ENCODE measurements around the gene HS6ST2.
"Not testable (repeated sequence)": the region's sequence is repeated elsewhere in the genome, so short reads cannot be mapped to it uniquely, and the experiment has no call there.

HS6ST2 gene

DNA sequence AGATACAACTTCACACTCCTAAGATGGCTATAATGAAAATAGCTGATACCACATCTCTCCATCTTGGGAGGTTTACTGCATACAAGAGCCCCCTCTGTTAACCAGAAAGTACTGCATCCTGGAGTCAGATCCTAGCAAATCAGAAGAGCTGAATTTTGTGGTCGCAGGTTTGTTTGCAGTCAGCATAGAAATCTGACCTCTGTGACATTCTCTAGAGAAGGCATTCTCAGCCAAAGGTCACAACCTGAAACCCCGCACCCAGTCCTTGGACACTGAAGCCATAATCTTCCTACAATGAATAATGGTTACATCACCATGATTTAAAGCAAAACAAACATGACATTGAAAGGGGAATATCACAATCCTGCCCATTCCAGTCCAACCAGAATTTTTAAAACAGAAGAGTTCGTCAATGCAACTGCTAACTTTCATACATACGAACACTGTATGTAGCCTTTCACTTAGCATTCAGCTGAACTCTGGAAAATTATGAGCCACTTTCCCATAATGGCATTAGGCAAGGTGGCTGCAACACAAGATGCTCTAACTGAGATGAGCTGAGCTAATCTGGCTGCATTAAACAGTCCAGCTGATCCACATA is 17.6 kb downstream of the HS6ST2 start:
- DNase-seq (ENCODE audit: low read depth), result no peak

DNA sequence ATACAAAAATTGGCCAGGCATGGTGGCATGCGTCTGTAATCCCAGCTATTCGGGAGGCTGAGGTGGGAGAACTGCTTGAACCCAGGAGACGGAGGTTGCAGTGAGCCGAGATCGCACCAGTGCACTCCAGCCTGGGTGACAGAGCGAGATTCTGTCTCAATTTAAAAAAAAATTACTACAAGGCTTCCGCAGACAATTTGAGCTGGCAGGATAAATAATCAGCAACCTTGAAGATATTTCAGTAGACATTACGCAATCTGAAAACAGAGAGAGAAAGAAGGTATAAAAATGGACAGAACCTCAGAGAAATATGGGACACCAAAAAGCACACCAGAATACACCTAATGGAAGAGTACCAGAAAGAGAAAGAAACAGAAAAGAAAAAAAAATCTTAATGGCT is 25.3 kb downstream of the HS6ST2 start:
- DNase-seq (ENCODE audit: low read depth), result no peak

- no peak for DNase-seq (ENCODE audit: low read depth)
Observed at GRCh38 chrX:132924426-132924825, 34.0 kb downstream of the HS6ST2 start.

GRCh38 chrX:132918523-132918922 is 39.9 kb downstream of the HS6ST2 start:
- no peak for DNase-seq (ENCODE audit: low read depth)

DNA sequence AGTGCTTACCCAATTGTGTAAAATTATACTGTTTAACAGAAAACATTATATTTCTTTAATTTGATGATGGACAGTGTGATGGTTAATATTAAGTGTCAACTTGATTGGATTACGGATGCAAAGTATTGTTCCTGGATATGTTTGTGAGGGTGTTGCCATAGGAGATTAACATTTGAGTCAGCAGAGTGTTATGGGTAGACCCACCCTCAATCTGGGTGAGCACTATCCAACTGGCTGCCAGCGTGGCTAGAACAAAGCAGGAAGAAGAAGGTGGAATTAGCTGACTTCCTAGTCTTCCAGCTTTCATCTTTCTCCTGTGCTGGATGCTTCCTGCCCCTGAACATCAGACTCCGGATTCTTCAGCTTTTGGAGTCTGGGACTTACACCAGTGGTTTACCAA is 42.1 kb downstream of the HS6ST2 start:
- DNase-seq (ENCODE audit: low read depth), result no peak

DNA sequence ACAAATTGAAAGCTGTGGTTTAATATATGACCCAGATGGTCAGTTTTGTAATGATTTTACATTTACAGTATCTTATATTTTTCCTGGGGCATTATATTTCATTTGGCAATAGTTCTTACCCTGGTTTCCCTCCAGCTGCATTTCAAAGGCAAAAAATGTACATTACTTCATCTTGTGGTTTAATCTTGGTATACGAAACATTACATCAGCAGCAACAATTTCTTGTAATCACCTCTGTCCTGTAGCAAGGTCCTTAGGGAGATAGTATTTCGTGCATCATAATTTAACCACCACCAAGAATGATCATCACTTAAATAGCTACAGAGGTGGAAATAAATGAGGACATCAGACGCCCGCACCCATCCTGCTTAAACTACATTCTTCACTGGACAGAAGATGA is 48.8 kb downstream of the HS6ST2 start:
- DNase-seq (ENCODE audit: low read depth), result no peak

GRCh38 chrX:132908891-132909290 is 49.5 kb downstream of the HS6ST2 start:
- no peak for DNase-seq (ENCODE audit: low read depth)

DNA sequence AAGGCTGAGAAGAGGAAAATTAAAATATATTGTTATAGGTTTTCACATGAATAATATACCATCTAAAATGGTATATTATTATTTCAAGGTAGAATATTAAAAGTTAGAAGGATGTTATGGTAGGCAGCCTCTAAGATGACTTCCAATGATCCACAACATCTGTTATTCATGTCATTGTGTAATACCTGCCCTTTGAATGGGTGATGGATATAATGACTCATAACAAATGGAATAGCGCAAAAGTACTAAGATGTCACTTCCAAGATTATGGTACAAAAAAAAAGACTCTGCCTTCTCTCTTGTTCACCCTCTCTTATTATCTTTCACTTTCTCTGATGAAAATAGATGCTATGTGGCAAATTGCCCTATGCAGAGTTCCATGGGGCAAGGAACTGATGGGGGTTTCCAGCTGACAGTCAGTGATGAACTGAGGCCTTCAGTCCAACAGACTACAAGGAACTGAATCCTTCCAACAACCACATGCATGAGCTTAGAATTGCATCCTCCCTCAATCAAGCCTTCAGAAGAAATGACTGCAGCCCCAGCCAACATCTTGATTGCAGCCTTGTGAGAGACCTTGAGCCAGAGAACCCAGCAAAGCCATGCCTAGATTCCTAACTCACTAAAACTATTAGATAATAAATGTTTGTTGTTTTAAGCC is 57.7 kb downstream of the HS6ST2 start:
- no peak for DNase-seq (ENCODE audit: low read depth)

GRCh38 chrX:132887569-132887968 is 70.9 kb downstream of the HS6ST2 start:
- DNase-seq (ENCODE audit: low read depth), result no peak

DNA sequence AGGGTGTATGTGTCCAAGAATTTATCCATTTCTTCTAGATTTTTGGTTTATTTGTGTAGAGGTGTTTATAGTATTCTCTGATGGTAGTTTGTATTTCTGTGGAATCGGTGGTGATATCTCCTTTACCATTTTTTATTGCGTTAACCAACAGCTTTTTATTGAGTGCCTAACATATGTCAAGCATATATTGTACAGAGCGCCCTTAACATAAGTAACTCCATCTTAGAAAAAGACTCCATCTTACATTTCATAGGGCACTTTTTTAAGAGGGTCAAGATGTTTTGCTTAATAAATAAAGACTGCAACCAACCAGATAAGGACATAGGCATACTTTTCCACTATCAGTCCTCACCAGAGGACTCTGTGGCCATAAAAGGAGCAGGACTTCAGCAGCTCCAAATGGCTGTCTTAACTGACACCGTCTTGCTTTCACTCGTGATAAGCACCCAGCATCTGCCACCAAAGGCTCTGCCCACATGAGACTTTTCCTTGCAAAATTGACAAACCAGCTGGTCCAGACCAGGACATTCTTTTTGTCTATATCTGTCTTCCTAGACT is 75.0 kb downstream of the HS6ST2 start:
- no peak for DNase-seq (ENCODE audit: low read depth)

DNA sequence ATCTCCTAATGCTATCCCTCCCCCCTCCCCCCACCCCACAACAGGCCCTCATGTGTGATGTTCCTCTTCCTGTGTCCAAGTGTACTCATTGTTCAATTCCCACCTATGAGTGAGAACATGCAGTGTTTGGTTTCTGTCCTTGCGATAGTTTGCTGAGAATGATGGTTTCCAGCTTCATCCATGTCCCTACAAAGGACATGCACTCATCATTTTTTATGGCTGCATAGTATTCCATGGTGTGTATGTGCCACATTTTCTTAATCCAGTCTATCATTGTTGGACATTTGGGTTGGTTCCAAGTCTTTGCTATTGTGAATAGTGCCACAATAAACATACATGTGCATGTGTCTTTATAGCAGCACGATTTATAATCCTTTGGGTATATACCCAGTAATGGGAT is 77.7 kb downstream of the HS6ST2 start:
- not testable (repeated sequence) for DNase-seq (ENCODE audit: low read depth)

GRCh38 chrX:132877954-132878536 is 80.4 kb downstream of the HS6ST2 start:
- DNase-seq (ENCODE audit: low read depth), result no peak

- no peak for DNase-seq (ENCODE audit: low read depth)
Observed at GRCh38 chrX:132876523-132877338, 81.7 kb downstream of the HS6ST2 start.

GRCh38 chrX:132875650-132876522 is 82.5 kb downstream of the HS6ST2 start:
- DNase-seq (ENCODE audit: low read depth), result no peak

DNA sequence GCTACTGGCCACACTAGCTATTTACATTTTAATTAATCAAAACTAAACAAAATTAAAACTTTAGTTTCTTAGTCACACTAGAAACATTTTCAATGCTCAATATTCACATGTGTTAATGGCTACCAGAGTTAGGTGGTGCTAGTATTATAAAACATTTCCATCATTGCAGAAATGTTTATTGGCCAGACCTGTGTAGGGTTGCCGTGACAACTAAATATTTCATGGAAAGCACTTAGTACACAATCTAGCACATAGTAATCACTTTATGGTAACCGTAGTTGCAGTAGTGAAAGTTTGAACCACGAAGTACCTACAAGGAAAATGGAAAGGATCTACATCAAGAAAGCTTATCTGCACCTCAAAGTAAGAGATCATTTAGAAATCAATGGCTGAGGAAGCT is 95.9 kb downstream of the HS6ST2 start:
- no peak for DNase-seq (ENCODE audit: low read depth)

GRCh38 chrX:132861076-132861475 is 97.4 kb downstream of the HS6ST2 start:
- no peak for DNase-seq (ENCODE audit: low read depth)

DNA sequence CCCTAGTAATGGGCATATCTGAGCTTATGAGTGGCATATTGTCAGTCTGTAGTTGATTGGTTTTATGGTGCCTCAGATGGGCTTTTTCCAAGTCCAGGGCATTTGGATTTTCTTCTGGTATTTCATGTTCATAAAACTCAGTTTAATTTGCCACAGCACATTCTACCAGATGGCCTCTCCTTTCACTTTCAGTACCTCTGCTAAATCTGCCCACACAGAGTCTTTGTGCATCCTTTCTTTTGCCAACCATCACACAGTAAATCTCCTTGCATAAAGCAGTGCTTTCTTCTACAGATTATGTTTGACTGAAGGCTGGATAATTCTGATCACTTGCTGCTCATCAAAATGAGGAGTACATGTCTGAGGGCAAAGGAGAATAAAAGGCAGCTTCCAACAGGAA is 98.2 kb downstream of the HS6ST2 start:
- DNase-seq (ENCODE audit: low read depth), result no peak

DNA sequence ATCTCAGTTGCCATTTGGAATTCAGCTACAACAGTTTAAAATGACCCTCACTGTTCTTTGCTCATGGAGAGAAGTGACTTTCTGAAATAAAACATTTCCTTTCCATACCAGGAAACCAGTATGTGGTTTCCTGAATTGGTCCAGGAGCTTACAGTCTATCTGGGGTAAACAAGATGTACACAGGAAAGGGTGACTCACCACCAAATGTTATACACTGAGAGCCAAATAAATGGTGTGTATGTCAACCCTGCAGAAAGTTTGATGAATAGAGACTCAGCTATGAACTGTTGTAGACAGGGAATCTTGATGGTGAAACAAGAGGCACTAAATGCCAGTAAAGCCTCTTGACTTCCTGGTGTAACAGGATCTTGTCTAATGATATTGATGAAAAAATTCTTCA is 100.4 kb downstream of the HS6ST2 start:
- DNase-seq (ENCODE audit: low read depth), result no peak

GRCh38 chrX:132855780-132856341 is 102.6 kb downstream of the HS6ST2 start:
- no peak for DNase-seq (ENCODE audit: low read depth)

- no peak for DNase-seq (ENCODE audit: low read depth)
Observed at GRCh38 chrX:132853040-132853439, 105.4 kb downstream of the HS6ST2 start.

DNA sequence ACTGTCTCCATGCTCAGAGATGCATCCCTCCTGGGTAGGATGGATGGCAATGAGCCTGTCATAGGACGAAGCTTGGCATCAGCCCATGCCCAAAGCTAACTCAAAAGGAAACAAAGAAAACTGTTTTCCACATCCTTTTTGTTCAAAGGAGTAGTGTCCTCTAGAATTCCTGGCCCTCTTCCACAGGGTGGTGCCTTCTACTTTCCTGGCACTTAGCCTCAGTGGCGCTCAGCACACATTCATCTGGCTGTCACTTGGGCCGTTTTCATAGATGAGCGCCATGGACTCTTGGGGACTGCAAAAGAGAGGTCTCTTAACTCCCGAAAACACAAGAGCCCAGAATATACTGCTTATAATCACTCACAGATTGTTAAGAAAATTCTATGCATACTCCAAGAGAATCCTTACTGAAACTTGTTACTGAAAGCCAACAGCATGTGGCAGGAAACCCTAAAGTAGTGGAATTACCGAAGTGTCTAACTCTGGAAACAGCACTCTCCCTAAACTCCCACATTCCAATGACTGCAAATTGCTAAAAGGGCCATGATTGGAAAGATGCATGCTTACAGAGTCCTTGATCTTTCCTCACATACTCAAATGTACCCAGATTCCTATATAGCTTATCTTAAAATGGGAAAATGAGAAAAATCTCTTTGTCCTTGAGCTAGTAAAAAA is 110.0 kb downstream of the HS6ST2 start:
- no peak for DNase-seq (ENCODE audit: low read depth)
